Measurements from ENCODE around the gene CALU. TPM values are rescaled to one million over a fixed set of nuclear protein-coding genes. Genes with fewer than 3 reads are reported as not detected.

The CALU gene
- total RNA-seq, 1 experiment from 2014 or later, result 168 TPM

DNA sequence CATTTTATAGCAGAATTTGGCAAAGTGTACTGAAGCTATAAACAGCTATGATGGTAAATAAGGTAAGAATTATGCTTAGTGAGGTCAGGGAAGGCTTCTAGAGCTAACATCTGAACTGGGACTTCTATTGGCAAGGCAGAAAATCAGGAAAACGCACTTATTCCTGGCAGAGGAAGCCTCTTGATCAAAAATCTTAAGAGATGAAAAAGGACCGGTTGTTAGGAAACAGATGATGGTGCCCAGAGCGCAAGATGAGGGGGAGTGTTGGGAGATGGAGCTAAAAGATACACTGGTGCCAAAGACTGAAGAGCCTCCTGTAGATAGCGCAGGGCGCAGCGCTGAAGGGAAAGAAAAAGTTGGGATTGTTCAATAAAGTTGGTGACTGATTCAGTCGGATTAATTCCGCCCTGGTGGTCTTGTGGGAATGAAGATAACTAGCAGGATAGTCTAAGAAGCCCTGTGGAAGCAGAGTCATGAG is 550 bp upstream of the CALU start:
- TF ChIP-seq, protein P1, sequence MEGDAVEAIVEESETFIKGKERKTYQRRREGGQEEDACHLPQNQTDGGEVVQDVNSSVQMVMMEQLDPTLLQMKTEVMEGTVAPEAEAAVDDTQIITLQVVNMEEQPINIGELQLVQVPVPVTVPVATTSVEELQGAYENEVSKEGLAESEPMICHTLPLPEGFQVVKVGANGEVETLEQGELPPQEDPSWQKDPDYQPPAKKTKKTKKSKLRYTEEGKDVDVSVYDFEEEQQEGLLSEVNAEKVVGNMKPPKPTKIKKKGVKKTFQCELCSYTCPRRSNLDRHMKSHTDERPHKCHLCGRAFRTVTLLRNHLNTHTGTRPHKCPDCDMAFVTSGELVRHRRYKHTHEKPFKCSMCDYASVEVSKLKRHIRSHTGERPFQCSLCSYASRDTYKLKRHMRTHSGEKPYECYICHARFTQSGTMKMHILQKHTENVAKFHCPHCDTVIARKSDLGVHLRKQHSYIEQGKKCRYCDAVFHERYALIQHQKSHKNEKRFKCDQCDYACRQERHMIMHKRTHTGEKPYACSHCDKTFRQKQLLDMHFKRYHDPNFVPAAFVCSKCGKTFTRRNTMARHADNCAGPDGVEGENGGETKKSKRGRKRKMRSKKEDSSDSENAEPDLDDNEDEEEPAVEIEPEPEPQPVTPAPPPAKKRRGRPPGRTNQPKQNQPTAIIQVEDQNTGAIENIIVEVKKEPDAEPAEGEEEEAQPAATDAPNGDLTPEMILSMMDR (conservative IDR thresholded peaks at IDR 0.05), result no peak
- Histone ChIP-seq H3K79me2 (ENCODE audit: insufficient read depth, low read length) (peaks cover 32% of the 10 kb centered on the region), H3K4ac (ENCODE audit: low read depth, low read length) (no peak overlapping the region), H2BK15ac (ENCODE audit: low read depth, low read length) (no peak overlapping the region), H3K4me1 (ENCODE audit: insufficient read depth, low read length) (no peaks in the 10 kb centered on the region; the same call in 1 of the 2 replicates), H2BK20ac (ENCODE audit: low read depth, low read length, poor library complexity, severe bottlenecking) (no peak overlapping the region), H3K23me2 (ENCODE audit: insufficient read length, low read depth, low read length, poor library complexity, severe bottlenecking) (peaks cover 8% of the 10 kb centered on the region), H3T11ph (ENCODE audit: low read length) (no peak overlapping the region), H3K56ac (ENCODE audit: insufficient read length, low read depth, low read length) (no peak overlapping the region), H3K4me2 (ENCODE audit: insufficient read depth, insufficient read length, low read length) (peak overlapping the region; percentile 59), H3K27ac (ENCODE audit: insufficient read length, low read depth, low read length) (no peak overlapping the region), H3K9me3 (ENCODE audit: control insufficient read depth, low read depth, low read length) (no peaks in the 10 kb centered on the region), H3K27me3 (ENCODE audit: insufficient read depth, low read length) (no peaks in the 10 kb centered on the region), H3K79me1 (ENCODE audit: insufficient read depth, low read depth, low read length, poor library complexity, severe bottlenecking) (peaks cover 3% of the 10 kb centered on the region), H2BK5ac (ENCODE audit: insufficient read length, low read length) (no peak overlapping the region), H2BK120ac (ENCODE audit: low read depth, low read length, poor library complexity, severe bottlenecking) (no peak overlapping the region), H3K23ac (ENCODE audit: insufficient read length, low read depth, low read length) (no peak overlapping the region), H3K14ac (ENCODE audit: insufficient read depth, low read length) (peak overlapping the region; percentile 62; the same call in 1 of the 2 replicates), H4K20me1 (ENCODE audit: control insufficient read depth, insufficient read depth, insufficient read length) (no peaks in the 10 kb centered on the region), H4K5ac (ENCODE audit: insufficient read length, low read depth, low read length) (no peak overlapping the region), H2AFZ (ENCODE audit: low read length) (no peak overlapping the region), H3K9ac (ENCODE audit: extremely low read depth, insufficient read length, low read length) (peak overlapping the region; percentile 54), H3K18ac (ENCODE audit: insufficient read length, low read depth, low read length) (peak overlapping the region; percentile 66), H2AK5ac (ENCODE audit: insufficient read length, low read length) (no peak overlapping the region), H2BK12ac (ENCODE audit: insufficient read length, low read depth, low read length) (no peak overlapping the region), H4K8ac (replicated peaks; ENCODE audit: insufficient read length, low read depth, low read length) (no peak overlapping the region), H4K91ac (ENCODE audit: insufficient read length, low read depth, low read length) (no peak overlapping the region)
- Mint-ChIP-seq H3K27ac (peak overlapping the region; percentile 81 to 92 (median 83)), H3K9me3 (no peaks in the 10 kb centered on the region), H3K36me3 (ENCODE audit: insufficient read depth in 1 of 3, low read depth in 3 of 3) (no peaks in the 10 kb centered on the region; a peak in 1 of 7 replicates), H3K4me1 (peaks cover 23 to 30% of the 10 kb centered on the region in 2 experiments), H3K27me3 (ENCODE audit: low read depth) (peaks cover 7% of the 10 kb centered on the region), H3K4me3 (peak overlapping the region; percentile 93 to 97)
- DNase-seq, result no peak
- WGBS (ENCODE audit: extremely low coverage, insufficient read length, low lambda C conversion rate), result no CpG with 5 or more reads among the region's 8 CpGs

Measured in H9 (cell line).